Body of pancreas (tissue), 4 donors: Measurements from ENCODE around the gene C1GALT1.

Source experiments
- CTCF ChIP-seq, 7 experiments: fragments of 450-650 bp in 4 of 7; fragments of 200-600 bp in 3 of 7; sonication (generic) in 3 of 7; IDR thresholded peaks; one replicate each; pipeline ENCODE4 v1.5.1; 2016 to 2019; ENCODE audit warnings: antibody characterized with exemption in 7 of 7
- POLR2A ChIP-seq, 3 donors: fragments of 450-650 bp; IDR thresholded peaks; one replicate each; pipeline ENCODE4 v1.6.1; 2016; ENCODE audit warnings: antibody characterized with exemption in 3 of 3, mild to moderate bottlenecking in 2 of 3

GRCh38 chr7:7164591-7164990, 17.8 kb upstream of the C1GALT1 start:
- TF ChIP-seq CTCF (IDR thresholded peaks at IDR 0.05) (no peak), POLR2A (IDR thresholded peaks at IDR 0.05) (no peak)
